Measurements from ENCODE around the gene ACTMAP. TPM values are rescaled to one million over a fixed set of nuclear protein-coding genes. Genes with fewer than 3 reads are reported as not detected.

The ACTMAP gene
- total and polyA plus RNA-seq, 2 of the 13 experiments (the other 11 are each of a cell fraction or from before 2014, with no cell fraction given), result 2.2 to 7.9 TPM

DNA sequence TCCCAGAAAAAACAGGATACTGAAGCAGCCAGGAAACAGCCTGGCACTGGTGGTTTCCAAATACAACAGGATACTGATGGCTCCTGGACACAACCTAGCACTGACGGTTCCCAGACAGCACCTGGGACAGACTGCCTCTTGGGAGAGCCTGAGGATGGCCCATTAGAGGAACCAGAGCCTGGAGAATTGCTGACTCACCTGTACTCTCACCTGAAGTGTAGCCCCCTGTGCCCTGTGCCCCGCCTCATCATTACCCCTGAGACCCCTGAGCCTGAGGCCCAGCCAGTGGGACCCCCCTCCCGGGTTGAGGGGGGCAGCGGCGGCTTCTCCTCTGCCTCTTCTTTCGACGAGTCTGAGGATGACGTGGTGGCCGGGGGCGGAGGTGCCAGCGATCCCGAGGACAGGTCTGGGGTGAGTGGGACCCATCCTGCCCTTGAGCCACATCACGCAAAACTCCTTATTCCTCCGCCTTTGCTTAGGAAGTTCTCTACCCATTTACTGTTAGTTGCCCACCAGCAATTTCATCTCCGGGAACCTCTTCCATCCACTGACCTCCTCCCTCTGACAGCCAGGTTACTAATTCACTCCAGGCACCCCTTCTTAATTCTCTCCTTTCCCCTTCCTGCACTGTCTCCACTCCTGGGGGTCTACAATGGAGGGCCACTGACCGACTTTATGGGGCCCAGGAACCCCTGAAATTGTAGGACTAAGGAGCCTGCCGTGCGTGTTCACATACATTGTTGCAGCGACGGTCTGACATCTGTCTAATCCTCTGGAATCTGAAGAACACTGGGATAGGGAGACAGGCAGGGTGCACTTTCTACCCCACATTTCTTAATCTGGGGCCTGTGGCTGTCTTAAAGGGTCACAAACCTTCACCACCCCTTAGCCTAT is 32.1 kb downstream of the ACTMAP start (continued):
- TF ChIP-seq LCORL (IDR thresholded peaks at IDR 0.05) (no peak), LCORL (CRISPR knock-in tag; IDR thresholded peaks at IDR 0.05) (no peak), SRY (CRISPR knock-in tag; IDR thresholded peaks at IDR 0.05) (no peak), FOXJ3 (CRISPR knock-in tag; IDR thresholded peaks at IDR 0.05; ENCODE audit: borderline replicate concordance) (no peak), MED1 (CRISPR knock-in tag; IDR thresholded peaks at IDR 0.05) (peak; percentile 10; the same call in 1 of the 2 replicates), MED8 (CRISPR knock-in tag; IDR thresholded peaks at IDR 0.05; ENCODE audit: insufficient replicate concordance) (peak; percentile 9), MAFK (conservative IDR thresholded peaks at IDR 0.05 in 1 of 2, IDR thresholded peaks at IDR 0.05 in 1 of 2; ENCODE audit: low read length in 2 of 2) (peak; percentile 70 to 74), ZNF101 (CRISPR knock-in tag; IDR thresholded peaks at IDR 0.05; ENCODE audit: borderline replicate concordance, low read depth) (no peak), RERE (CRISPR knock-in tag; IDR thresholded peaks at IDR 0.05; ENCODE audit: low read depth) (no peak), TOPORS (CRISPR knock-in tag; IDR thresholded peaks at IDR 0.05) (no peak), NR2F6 (IDR thresholded peaks at IDR 0.05) (peak; percentile 1; the same call in 1 of the 2 replicates), NR2F6 (CRISPR knock-in tag; IDR thresholded peaks at IDR 0.05) (no peak), ZNF235 (CRISPR knock-in tag; IDR thresholded peaks at IDR 0.05; ENCODE audit: borderline replicate concordance) (0 out of 2 replicates have a peak, but pooled peaks have one; percentile 14), ZMAT3 (CRISPR knock-in tag; conservative IDR thresholded peaks at IDR 0.05) (no peak), ZNF512 (CRISPR knock-in tag; IDR thresholded peaks at IDR 0.05) (no peak), ZFP91 (CRISPR knock-in tag; IDR thresholded peaks at IDR 0.05; ENCODE audit: borderline replicate concordance) (no peak), KDM1A (CRISPR knock-in tag; IDR thresholded peaks at IDR 0.05) (no peak), ZSCAN22 (CRISPR knock-in tag; IDR thresholded peaks at IDR 0.05) (peak; percentile 96), ZNF282 (IDR thresholded peaks at IDR 0.05; ENCODE audit: partially characterized antibody) (no peak), ZNF777 (CRISPR knock-in tag; IDR thresholded peaks at IDR 0.05) (no peak), ZSCAN9 (CRISPR knock-in tag; IDR thresholded peaks at IDR 0.05; ENCODE audit: borderline replicate concordance) (0 out of 2 replicates have a peak, but pooled peaks have one; percentile 38)
